ENCODE measurements around the gene GDPD5. TPM values are rescaled to one million over a fixed set of nuclear protein-coding genes. Genes with fewer than 3 reads are reported as not detected.

Gene GDPD5
- total RNA-seq, 1 experiment from 2014 or later, result 28.6 TPM

- Mint-ChIP-seq H3K36me3 (ENCODE audit: insufficient read depth, unreplicated experiment) (peaks cover 35% of the 10 kb centered on the region), H3K4me1 (ENCODE audit: low read depth, unreplicated experiment) (peaks cover 9% of the 10 kb centered on the region), H3K9me3 (ENCODE audit: unreplicated experiment) (no peaks in the 10 kb centered on the region), H3K27me3 (ENCODE audit: insufficient read depth, unreplicated experiment) (no peaks in the 10 kb centered on the region), H3K27ac (ENCODE audit: unreplicated experiment) (peak overlapping the region; percentile 90), H3K4me3 (ENCODE audit: unreplicated experiment) (peak overlapping the region; percentile 84)
- POLR2A ChIA-PET, result interaction anchor here (0.5 to 1.7 kb wide), 7 partner anchors 9 to 144 kb away, joined by 3 to 6 read pairs (median 4); no protein-coding TSS in a partner anchor
- intact Hi-C loops (cut with micrococcal nuclease; ENCODE audit: unreplicated experiment), result loop anchor here (1.0 to 2.0 kb wide), 3 partner anchors 9 to 190 kb away; no protein-coding TSS in a partner anchor
- Histone ChIP-seq H3K27me3 (replicated peaks; ENCODE audit: control insufficient read depth, insufficient read depth, low read length) (no peaks in the 10 kb centered on the region), H3K36me3 (ENCODE audit: control insufficient read depth, insufficient read depth, low read length) (peaks cover 4% of the 10 kb centered on the region), H3K4me1 (peaks cover 14% of the 10 kb centered on the region), H3K4me3 (ENCODE audit: low read depth, low read length) (peak overlapping the region; percentile 71), H3K9me3 (no peaks in the 10 kb centered on the region)
- peak in 1 of 2 experiments; percentile 60 for DNase-seq
- CTCF ChIA-PET, result interaction anchor here (0.7 to 2.2 kb wide), 10 partner anchors 9 to 393 kb away, joined by 3 to 12 read pairs (median 4); no protein-coding TSS in a partner anchor
- TSS peak; percentile 63 for BruUV-seq (replicated peaks)
- no peak for TF ChIP-seq CTCF (IDR thresholded peaks at IDR 0.05; ENCODE audit: insufficient read depth in 1 of 2, low read depth in 1 of 2, low read length in 1 of 2, severe bottlenecking in 1 of 2, unreplicated experiment in 1 of 2)
Measured at GRCh38 chr11:75430714-75431532, 94.8 kb downstream of the GDPD5 start.

GRCh38 chr11:75429902-75430713, 95.6 kb downstream of the GDPD5 start:
- H3K27me3 Mint-ChIP-seq (ENCODE audit: insufficient read depth, unreplicated experiment), result no peaks in the 10 kb centered on the region

More at GRCh38 chr11:75429902-75430713, 95.6 kb downstream of the GDPD5 start:
- Mint-ChIP-seq H3K4me1 (ENCODE audit: low read depth, unreplicated experiment) (peaks cover 9% of the 10 kb centered on the region), H3K9me3 (ENCODE audit: unreplicated experiment) (no peaks in the 10 kb centered on the region), H3K36me3 (ENCODE audit: insufficient read depth, unreplicated experiment) (peaks cover 41% of the 10 kb centered on the region), H3K4me3 (ENCODE audit: unreplicated experiment) (peak overlapping the region; percentile 84), H3K27ac (ENCODE audit: unreplicated experiment) (peak overlapping the region; percentile 90)
- peak; percentile 95 to 98 for DNase-seq
- Histone ChIP-seq H3K36me3 (ENCODE audit: control insufficient read depth, insufficient read depth, low read length) (peaks cover 4% of the 10 kb centered on the region), H3K9me3 (no peaks in the 10 kb centered on the region), H3K27me3 (replicated peaks; ENCODE audit: control insufficient read depth, insufficient read depth, low read length) (no peaks in the 10 kb centered on the region), H3K4me1 (peaks cover 14% of the 10 kb centered on the region), H3K4me3 (ENCODE audit: low read depth, low read length) (peak overlapping the region; percentile 71)
- no TSS peak for BruUV-seq (replicated peaks)
- ChIA-PET CTCF (interaction anchor here (0.6 to 1.7 kb wide), 14 partner anchors 15 to 151 kb away, joined by 3 to 9 read pairs (median 4); no protein-coding TSS in a partner anchor), POLR2A (interaction anchor here (0.6 to 1.5 kb wide), 7 partner anchors 9 to 87 kb away, joined by 3 to 7 read pairs (median 4); no protein-coding TSS in a partner anchor)
- intact Hi-C loops (cut with micrococcal nuclease; ENCODE audit: unreplicated experiment), result loop anchor here (1.0 to 2.0 kb wide), 3 partner anchors 8 to 189 kb away; no protein-coding TSS in a partner anchor
- peak in 1 of 2 experiments; percentile 20 for TF ChIP-seq CTCF (IDR thresholded peaks at IDR 0.05; ENCODE audit: insufficient read depth in 1 of 2, low read depth in 1 of 2, low read length in 1 of 2, severe bottlenecking in 1 of 2, unreplicated experiment in 1 of 2)

Data from Caco-2 (cell line).